Stimulated activated CD8-positive, alpha-beta memory T cell treated with anti-CD3 and anti-CD28 coated beads, Interleukin-2, amount 100 ng/mL, for 1 hour (primary cell): ENCODE measurements around the gene C5orf34.
"Not testable (repeated sequence)": the region's sequence is repeated elsewhere in the genome, so short reads cannot be mapped to it uniquely, and the experiment has no call there.

Experiments
- DNase-seq, 2 donors: peaks; one replicate each; pipeline ENCODE4 v3.0.0-alpha.2; 2020; ENCODE audit warnings: low read depth in 2 of 2

The C5orf34 gene

GRCh38 chr5:43514025-43514424, 923 bp downstream of the C5orf34 start:
- no peak for DNase-seq

DNA sequence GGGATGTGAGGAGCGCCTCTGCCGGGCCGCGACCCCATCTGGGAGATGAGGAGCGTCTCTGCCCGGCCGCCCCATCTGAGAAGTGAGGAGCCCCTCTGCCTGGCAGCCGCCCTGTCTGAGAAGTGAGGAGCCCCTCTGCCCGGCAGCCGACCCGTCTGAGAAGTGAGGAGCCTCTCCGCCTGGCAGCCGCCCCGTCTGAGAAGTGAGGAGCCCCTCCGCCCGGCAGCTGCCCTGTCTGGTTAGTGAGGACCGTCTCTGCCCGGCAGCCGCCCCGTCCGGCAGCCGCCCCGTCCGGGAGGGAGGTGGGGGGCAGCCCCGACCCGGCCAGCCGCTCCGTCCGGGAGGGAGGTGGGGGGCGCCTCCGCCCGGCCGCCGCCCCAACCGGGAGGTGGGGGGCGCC, 3.9 kb downstream of the C5orf34 start:
- not testable (repeated sequence) for DNase-seq

GRCh38 chr5:43498581-43498980, 16.4 kb downstream of the C5orf34 start:
- DNase-seq = no peak

DNA sequence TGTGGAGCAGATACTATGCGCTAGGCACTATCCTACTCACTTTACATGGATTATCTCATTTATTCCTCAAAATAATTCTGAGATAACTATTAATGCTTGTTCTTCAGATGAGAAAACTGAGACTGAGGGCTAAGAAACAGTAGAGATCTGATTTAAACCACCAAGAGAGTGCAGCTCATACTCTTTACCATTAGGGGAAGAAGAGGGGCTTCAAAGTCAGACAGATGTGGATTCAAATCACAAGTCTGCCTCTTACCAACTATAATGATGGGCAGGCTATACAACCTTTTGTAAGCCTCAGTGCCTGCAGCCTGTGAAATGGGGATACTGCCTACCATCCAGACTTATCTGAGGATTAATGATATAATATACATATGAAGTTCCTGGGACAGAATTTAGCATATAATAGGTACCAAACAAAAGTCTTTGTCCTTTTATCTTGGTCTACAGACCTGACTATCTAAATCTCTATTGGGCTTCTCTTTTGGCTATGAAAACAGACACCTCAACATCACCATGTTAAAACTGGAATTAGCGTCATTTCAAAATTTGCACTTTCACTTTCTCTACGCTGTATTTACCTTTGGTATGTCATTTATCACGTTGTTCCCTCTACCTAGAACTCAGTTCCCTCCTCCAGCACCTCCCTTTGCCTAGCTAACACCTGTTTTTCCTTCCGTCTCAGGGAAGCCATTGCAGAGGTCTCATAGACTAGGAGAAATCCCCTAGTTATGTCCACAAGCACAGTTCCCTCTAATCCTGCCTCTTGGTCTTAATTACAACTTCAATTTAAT, 17.4 kb downstream of the C5orf34 start:
- no peak for DNase-seq

DNA sequence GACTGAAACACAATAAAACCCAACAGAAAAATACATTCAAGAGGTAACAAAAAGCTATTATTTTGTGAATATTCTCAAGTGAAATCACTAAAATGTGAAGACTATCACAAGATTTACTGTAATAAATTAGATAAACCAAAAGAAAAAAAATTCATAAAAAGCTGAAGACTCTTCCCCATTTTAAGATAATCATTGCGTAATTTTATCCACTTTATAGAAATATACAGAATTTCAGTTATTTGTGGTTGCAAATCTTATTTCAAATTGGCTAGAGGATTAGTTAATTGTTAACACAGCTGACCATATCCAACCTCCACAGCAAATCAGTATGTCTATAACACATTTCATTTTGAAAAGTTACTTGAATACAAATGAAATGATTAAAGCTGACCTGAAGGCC, 23.6 kb downstream of the C5orf34 start:
- DNase-seq = no peak

- no peak for DNase-seq
Measured at GRCh38 chr5:43486353-43486752, 28.6 kb downstream of the C5orf34 start.

DNA sequence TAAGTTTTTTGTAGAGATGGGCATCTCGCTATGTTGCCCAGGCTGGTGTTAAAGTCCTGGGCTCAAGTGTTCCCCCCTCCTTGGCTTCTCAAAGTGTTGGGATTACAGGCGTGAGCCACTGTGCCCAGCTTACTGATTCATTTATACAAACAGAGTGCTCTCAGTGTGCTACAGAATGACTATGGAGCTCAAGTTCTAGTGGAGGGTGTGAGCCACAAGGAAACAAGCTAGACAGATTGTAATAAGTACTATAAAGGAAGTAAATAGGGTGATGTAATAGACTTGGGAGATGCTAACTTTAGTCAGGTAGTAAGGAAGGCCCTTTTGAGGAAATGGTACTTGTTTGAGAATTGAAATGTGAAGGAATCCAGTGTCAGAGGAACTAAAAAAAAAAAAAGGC, 29.5 kb downstream of the C5orf34 start:
- no peak for DNase-seq

GRCh38 chr5:43484106-43484849, 30.7 kb downstream of the C5orf34 start:
- DNase-seq = peak; percentile 74

DNA sequence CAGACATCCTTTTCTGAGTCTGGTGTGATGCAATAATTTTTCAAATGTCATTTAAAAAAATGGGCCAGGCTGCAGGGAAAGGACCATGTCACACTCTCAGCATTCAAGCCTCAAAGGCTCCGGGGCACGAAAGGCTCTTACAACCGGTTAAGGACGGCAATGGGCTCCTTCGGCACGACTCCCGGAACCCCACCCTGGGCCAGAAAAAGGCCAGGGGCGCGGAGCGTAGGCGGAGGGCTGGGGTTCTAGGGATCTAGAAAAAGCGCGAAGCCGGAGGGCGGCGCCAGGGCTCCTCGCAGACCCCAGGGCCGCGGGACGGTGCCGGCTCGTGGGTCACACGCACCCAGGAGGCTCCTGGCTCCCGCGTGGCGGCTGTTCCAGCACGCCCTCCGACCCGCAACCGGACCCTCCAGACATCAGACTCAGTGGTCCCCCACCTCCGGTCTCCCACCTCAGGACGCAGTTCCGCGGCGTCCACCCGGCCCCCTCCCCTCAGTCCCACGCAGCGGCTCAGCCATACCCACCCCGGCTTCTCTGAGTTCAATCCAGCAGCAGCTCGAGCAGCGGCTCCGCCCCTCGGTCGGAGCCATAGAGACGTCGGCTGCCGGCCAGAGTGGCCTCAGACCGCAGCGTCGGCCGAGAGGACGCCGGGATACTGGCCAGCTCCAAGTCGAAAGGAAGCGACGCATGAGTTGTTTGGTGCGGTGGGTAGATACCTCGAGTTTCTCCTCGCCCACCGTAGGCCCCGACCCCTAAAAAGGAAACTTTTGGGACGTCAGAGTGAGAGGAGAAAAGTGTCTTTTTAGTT, 31.4 kb downstream of the C5orf34 start, which contains the start of gene TMEM267:
TMEM267 (minus strand) TSS at position 568 of the 808 bp plus-strand sequence. CDS start 29,896 bp downstream, outside the sequence.
- DNase-seq = peak; percentile 66 to 76

GRCh38 chr5:43482490-43483297, 32.3 kb downstream of the C5orf34 start:
- DNase-seq = no peak

DNA sequence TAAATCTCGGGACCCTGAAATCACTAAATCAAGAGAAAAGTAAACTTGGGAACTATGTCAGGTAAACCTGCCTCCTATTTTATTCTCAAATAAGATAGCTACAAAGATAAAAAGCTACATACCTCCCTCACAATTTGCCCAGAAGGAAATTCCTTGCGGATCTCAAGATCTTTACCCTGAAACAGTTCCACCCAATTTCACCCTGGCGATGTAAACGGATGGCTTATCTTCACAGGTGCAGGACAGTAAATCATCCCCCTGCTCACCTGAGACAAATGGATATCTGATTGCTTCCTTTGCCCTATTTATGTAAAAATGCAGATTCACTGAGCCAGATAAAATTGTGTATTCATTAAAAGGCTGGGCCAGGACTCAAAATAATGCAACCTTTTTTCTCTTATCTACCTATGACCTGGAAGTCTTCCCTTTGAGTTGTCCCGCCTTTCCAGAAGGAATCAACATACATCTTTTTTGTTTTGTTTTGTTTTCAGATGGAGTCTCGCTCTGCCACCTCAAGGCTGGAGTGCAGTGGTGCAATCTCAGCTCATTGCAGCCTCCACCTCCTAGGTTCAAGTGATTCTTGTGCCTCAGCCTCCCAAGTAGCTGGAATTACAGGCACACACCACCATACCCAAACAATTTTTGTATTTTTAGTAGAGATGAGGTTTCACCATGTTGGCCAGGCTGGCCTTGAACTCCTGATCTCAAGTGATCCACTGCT, 45.1 kb downstream of the C5orf34 start:
- DNase-seq = no peak

- no peak for DNase-seq
Measured at GRCh38 chr5:43467100-43467499, 47.8 kb downstream of the C5orf34 start.

DNA sequence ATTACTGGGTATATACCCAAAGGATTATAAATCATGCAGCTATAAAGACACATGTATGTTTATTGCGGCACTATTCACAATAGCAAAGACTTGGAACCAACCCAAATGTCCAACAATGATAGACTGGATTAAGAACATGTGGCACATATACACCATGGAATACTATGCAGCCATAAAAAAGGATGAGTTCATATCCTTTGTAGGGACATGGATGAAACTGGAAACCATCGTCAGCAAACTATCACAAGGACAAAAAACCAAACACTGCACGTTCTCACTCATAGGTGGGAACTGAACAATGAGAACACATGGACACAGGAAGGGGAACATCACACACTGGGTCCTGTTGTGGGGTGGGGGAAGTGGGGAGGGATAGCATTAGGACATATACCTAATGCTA, 49.5 kb downstream of the C5orf34 start:
- not testable (repeated sequence) for DNase-seq

DNA sequence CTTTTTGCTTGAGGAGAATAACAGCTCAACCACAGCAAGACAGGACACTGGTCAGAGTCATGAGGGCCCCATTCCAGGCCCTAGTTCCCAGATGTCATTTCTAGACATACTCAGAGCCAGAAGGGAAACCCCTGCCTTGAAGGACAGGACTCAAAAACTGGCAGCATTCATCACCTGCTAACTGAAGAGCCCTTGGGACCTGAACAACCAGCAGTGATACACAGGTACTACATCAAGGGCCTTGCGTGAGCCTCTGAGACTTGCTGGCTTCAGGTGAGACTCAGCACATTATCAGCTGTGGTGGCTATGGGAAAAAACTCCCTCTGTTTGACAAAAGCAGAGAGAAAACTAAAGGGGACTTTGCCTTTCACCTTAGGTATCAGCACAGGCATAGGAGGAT, 53.9 kb downstream of the C5orf34 start:
- no peak for DNase-seq

DNA sequence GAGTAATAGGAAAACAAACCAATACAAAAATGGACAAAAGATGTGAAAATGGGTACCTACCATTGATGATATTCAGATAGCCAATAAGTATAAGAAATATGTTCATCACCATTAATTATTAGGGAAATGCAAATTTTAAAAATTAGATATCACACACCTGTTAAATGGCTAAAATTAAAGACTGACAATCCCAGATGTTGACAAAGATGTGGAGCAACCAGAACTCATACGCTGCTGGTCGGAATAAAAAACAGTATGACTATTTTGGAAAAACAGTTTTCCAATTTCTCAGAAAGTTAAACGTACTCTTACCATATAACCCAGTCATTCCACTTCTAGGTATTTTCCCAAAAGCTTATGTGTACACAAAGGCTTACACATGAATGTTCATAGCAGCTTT, 58.4 kb downstream of the C5orf34 start:
- no peak for DNase-seq

- not testable (repeated sequence) for DNase-seq
Measured at GRCh38 chr5:43441575-43441974, 73.4 kb downstream of the C5orf34 start.

DNA sequence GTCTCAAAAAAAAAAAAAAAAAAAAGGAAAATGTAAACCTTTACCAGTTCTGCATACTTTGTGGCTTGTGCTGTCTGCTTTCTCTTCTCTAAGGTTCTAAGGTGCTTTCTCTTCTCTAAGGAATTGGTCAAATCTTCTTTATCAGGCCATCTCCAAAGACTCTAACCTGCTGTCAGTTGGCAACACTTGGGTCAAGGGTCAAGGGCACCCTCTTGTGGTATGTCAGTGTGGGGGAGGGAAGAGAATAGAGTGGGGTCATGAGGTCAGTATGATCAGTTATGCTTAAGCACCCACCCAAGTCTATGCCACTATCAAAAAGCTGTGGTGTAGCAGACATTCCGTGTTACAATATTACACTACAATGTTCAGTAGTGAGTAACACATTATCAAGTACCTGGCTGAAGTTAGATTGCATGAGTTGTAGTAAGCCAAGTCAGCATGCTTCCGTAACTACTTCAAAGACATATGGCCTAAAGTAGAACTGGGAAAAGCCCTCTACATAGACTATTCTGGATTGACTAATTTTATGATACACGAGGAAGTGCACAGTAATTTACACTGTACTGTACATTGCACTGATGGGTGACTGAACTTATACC, 77.8 kb downstream of the C5orf34 start:
- DNase-seq = no peak
